H1 (cell line): ENCODE results near the gene CYBRD1. TPM values are rescaled to one million over a fixed set of nuclear protein-coding genes. Genes with fewer than 3 reads are reported as not detected.

ENCODE experiments used
- CTCF ChIA-PET: fragments of 300-600 bp; sonication (Branson Sonifier 250); formaldehyde crosslinking; loops from one replicate; lab custom pipeline; 2021; ENCODE audit not compliant: partially characterized antibody; lab: Charles Lee
- POLR2A ChIA-PET: fragments of 300-600 bp; sonication (Branson Sonifier 250); formaldehyde crosslinking; loops from one replicate; lab custom pipeline; 2021; ENCODE audit warnings: inconsistent platforms; ENCODE audit not compliant: partially characterized antibody; lab: Charles Lee
- DNase-seq, 2 experiments: peaks; one replicate each; pipeline versions ENCODE4 v3.0.0 to v3.0.0-alpha.2; 2010 to 2022; ENCODE audit warnings: low spot score in 2 of 2, low read depth in 1 of 2, mixed read lengths in 1 of 2
- FAIRE-seq: peaks from 2 replicates; lab custom pipeline; 2011; peaks lifted over from hg19 to GRCh38; lab: Jason Lieb, UNC
- H2AFZ ChIP-seq: 2 replicates; pipeline ENCODE4 v1.8.1; 2012; ENCODE audit warnings: low read length, inconsistent platforms
- H2AK5ac ChIP-seq: 2 replicates; pipeline ENCODE4 v1.6.1; 2013; ENCODE audit warnings: low read depth, low read length
- H2BK120ac ChIP-seq: replicated peaks from 2 replicates; pipeline ENCODE3; 2013; ENCODE audit warnings: low read depth, low read length, inconsistent platforms
- H2BK12ac ChIP-seq: 2 replicates; pipeline ENCODE4 v1.6.1; 2013; ENCODE audit warnings: low read depth, low read length
- H2BK15ac ChIP-seq: 2 replicates; pipeline ENCODE4 v1.6.1; 2013; ENCODE audit warnings: low read length
- H2BK20ac ChIP-seq: 2 replicates; pipeline ENCODE4 v1.6.1; 2013; ENCODE audit warnings: low read length
- H2BK5ac ChIP-seq: 2 replicates; pipeline ENCODE4 v1.6.1; 2013; ENCODE audit warnings: low read depth, low read length
- H3K14ac ChIP-seq: 2 replicates; pipeline ENCODE4 v1.6.1; 2013; ENCODE audit warnings: inconsistent platforms; ENCODE audit not compliant: insufficient read length
- H3K18ac ChIP-seq: 2 replicates; pipeline ENCODE4 v1.6.1; 2013; ENCODE audit warnings: low read length; ENCODE audit errors: extremely low read depth
- H3K23ac ChIP-seq: 2 replicates; pipeline ENCODE4 v1.6.1; 2013; ENCODE audit warnings: inconsistent platforms; ENCODE audit not compliant: insufficient read length
- H3K23me2 ChIP-seq: 2 replicates; pipeline ENCODE4 v1.6.1; 2013; ENCODE audit warnings: low read depth, low read length
- H3K27ac ChIP-seq: 2 replicates; pipeline ENCODE4 v1.6.1; 2011; ENCODE audit warnings: low read depth, low read length, inconsistent platforms
- H3K27me3 ChIP-seq, 4 experiments: replicated peaks in 1 of 4; 1 replicate in 1 of 4; 2 replicates in 3 of 4; pipeline versions ENCODE4 v1.6.1 to v1.8.1; 2011 to 2013; ENCODE audit warnings: low read length in 3 of 4, mild to moderate bottlenecking in 3 of 4, inconsistent platforms in 2 of 4, mixed read lengths in 2 of 4, moderate library complexity in 1 of 4; ENCODE audit not compliant: control insufficient read depth in 3 of 4, insufficient read depth in 3 of 4; ENCODE audit errors: extremely low read depth in 1 of 4
- H3K36me3 ChIP-seq, 4 experiments: 2 replicates each; pipeline versions ENCODE4 v1.6.1 to v1.8.1; 2011 to 2013; ENCODE audit warnings: mild to moderate bottlenecking in 4 of 4, low read length in 3 of 4, moderate library complexity in 2 of 4, control low read depth in 1 of 4, inconsistent platforms in 1 of 4; ENCODE audit not compliant: insufficient read depth in 4 of 4, control insufficient read depth in 2 of 4
- H3K4ac ChIP-seq: replicated peaks from 2 replicates; pipeline ENCODE3; 2013; ENCODE audit warnings: low read length, low read depth, mixed read lengths, inconsistent platforms; ENCODE audit not compliant: insufficient read length
- H3K4me1 ChIP-seq, 4 experiments: replicated peaks in 1 of 4; 1 replicate in 1 of 4; 2 replicates in 3 of 4; pipeline versions ENCODE4 v1.6.1 to v1.8.1; 2011 to 2013; ENCODE audit warnings: low read length in 3 of 4, inconsistent platforms in 2 of 4, mixed read lengths in 1 of 4; ENCODE audit not compliant: insufficient read depth in 4 of 4, control insufficient read depth in 3 of 4
- H3K4me2 ChIP-seq, 2 experiments: 2 replicates each; pipeline versions ENCODE4 v1.6.1 to v1.8.1; 2011 to 2013; ENCODE audit warnings: low read depth in 2 of 2, low read length in 2 of 2, control low read depth in 1 of 2, inconsistent platforms in 1 of 2, mild to moderate bottlenecking in 1 of 2; ENCODE audit not compliant: insufficient read depth in 1 of 2
- H3K4me3 ChIP-seq, 4 experiments: fragments of 200-600, 300-600 bp in 1 of 4; sonication (generic), shearing (Covaris generic), sonication (Bioruptor Twin) in 1 of 4; 2 replicates each; pipeline versions ENCODE4 v1.5.1 to v1.8.1; 2011 to 2016; ENCODE audit warnings: low read length in 4 of 4, low read depth in 3 of 4, control low read depth in 2 of 4, inconsistent platforms in 2 of 4, mild to moderate bottlenecking in 2 of 4, mixed read lengths in 1 of 4, moderate library complexity in 1 of 4; ENCODE audit not compliant: insufficient read depth in 2 of 4; ENCODE audit errors: extremely low read depth in 1 of 4
- H3K56ac ChIP-seq: replicated peaks from 2 replicates; pipeline ENCODE3; 2013; ENCODE audit warnings: low read depth, mild to moderate bottlenecking, mixed read lengths, low read length, inconsistent platforms; ENCODE audit not compliant: insufficient read length
- H3K79me1 ChIP-seq: 2 replicates; pipeline ENCODE4 v1.6.1; 2013; ENCODE audit warnings: low read depth, low read length, control low read depth
- H3K79me2 ChIP-seq, 2 experiments: 2 replicates each; pipeline versions ENCODE4 v1.6.1 to v1.8.1; 2012 to 2013; ENCODE audit warnings: low read length in 2 of 2, mild to moderate bottlenecking in 2 of 2, inconsistent platforms in 1 of 2; ENCODE audit not compliant: insufficient read depth in 2 of 2, control insufficient read depth in 1 of 2
- H3K9ac ChIP-seq, 4 experiments: replicated peaks in 1 of 4; 1 replicate in 1 of 4; 2 replicates in 3 of 4; pipeline versions ENCODE4 v1.6.1 to v1.8.1; 2011 to 2013; ENCODE audit warnings: low read depth in 3 of 4, low read length in 3 of 4, control low read depth in 2 of 4, mild to moderate bottlenecking in 2 of 4, moderate library complexity in 2 of 4, inconsistent platforms in 1 of 4; ENCODE audit errors: extremely low read depth in 1 of 4
- H3K9me3 ChIP-seq, 2 experiments: 2 replicates each; pipeline versions ENCODE4 v1.6.1 to v1.8.1; 2012 to 2013; ENCODE audit warnings: mild to moderate bottlenecking in 2 of 2, moderate library complexity in 2 of 2, control low read depth in 1 of 2, inconsistent platforms in 1 of 2, low read depth in 1 of 2, low read length in 1 of 2, mixed read lengths in 1 of 2; ENCODE audit not compliant: insufficient read depth in 2 of 2
- H4K20me1 ChIP-seq, 2 experiments: replicated peaks in 1 of 2; 2 replicates each; pipeline versions ENCODE3 to v1.8.1; 2011 to 2013; ENCODE audit warnings: inconsistent platforms in 2 of 2, low read length in 2 of 2, mild to moderate bottlenecking in 1 of 2; ENCODE audit not compliant: insufficient read depth in 2 of 2, control insufficient read depth in 1 of 2
- H4K5ac ChIP-seq: 2 replicates; pipeline ENCODE4 v1.6.1; 2013; ENCODE audit warnings: low read length, low read depth, mixed read lengths, inconsistent platforms; ENCODE audit not compliant: insufficient read length
- H4K8ac ChIP-seq: 2 replicates; pipeline ENCODE4 v1.8.0; 2013; ENCODE audit warnings: mild to moderate bottlenecking, moderate library complexity, low read length, inconsistent platforms; ENCODE audit not compliant: insufficient read depth; ENCODE audit errors: extremely low read depth
- H4K91ac ChIP-seq: replicated peaks from 2 replicates; pipeline ENCODE3; 2013; ENCODE audit warnings: low read length, mixed read lengths, inconsistent platforms; ENCODE audit not compliant: insufficient read length
- CEBPB ChIP-seq: IDR thresholded peaks from 2 replicates; pipeline ENCODE4 v1.6.1; 2012; ENCODE audit warnings: low read depth, low read length
- HDAC2 ChIP-seq, 2 experiments: fragments of 300-600 bp in 1 of 2; sonication (generic) in 1 of 2; IDR thresholded peaks; 2 replicates each; pipeline ENCODE4 v1.6.1; 2011 to 2012; ENCODE audit warnings: low read depth in 2 of 2, low read length in 2 of 2, mild to moderate bottlenecking in 2 of 2, moderate library complexity in 2 of 2, borderline replicate concordance in 1 of 2, inconsistent platforms in 1 of 2
- MAFK ChIP-seq: IDR thresholded peaks from 2 replicates; pipeline ENCODE4 v1.6.1; 2012; ENCODE audit warnings: low read depth, mild to moderate bottlenecking, improper control_type of control experiment, low read length
- NANOG ChIP-seq: IDR thresholded peaks from 2 replicates; pipeline ENCODE4 v1.6.1; 2011; ENCODE audit warnings: low read length, low read depth, mild to moderate bottlenecking, inconsistent platforms; ENCODE audit not compliant: insufficient read depth, poor library complexity, severe bottlenecking
- POLR2A ChIP-seq, 2 experiments: IDR thresholded peaks; 1 replicate in 1 of 2; 2 replicates in 1 of 2; pipeline ENCODE4 v1.6.1; 2011; ENCODE audit warnings: low read depth in 2 of 2, low read length in 2 of 2, mild to moderate bottlenecking in 2 of 2; ENCODE audit errors: control extremely low read depth in 1 of 2
- POLR2AphosphoS5 ChIP-seq: IDR thresholded peaks from 2 replicates; pipeline ENCODE4 v1.6.1; 2011; ENCODE audit warnings: low read depth, low read length
- SIX5 ChIP-seq: IDR thresholded peaks from 2 replicates; pipeline ENCODE4 v1.6.1; 2011; ENCODE audit warnings: mild to moderate bottlenecking, low read depth, low read length
- TAF1 ChIP-seq: IDR thresholded peaks from 2 replicates; pipeline ENCODE4 v1.6.1; 2011; ENCODE audit warnings: mild to moderate bottlenecking, low read depth, low read length
- WGBS, 2 experiments: shearing (Covaris generic) in 1 of 2; methylation state at CpG; one replicate each; pipeline versions ENCODE4 v1.1.6 to v1.1.7; 2013 to 2015; ENCODE audit warnings: low lambda C conversion rate in 2 of 2, mixed read lengths in 2 of 2, inconsistent platforms in 1 of 2, low coverage in 1 of 2, missing lambda C conversion rate in 1 of 2; ENCODE audit not compliant: insufficient replicate concordance in 2 of 2, insufficient coverage in 1 of 2, insufficient read length in 1 of 2; ENCODE audit errors: extremely low coverage in 1 of 2, missing lambda C conversion rate in 1 of 2; 5-methylcytosine and 5-hydroxymethylcytosine counted together
- polyA plus RNA-seq, 7 experiments: library from polyadenylated mRNA; depleted of rRNA in 3 of 7; stranded (reverse) in 5 of 7; unstranded in 2 of 7; fragments of >200 nt in 5 of 7; fragments of 200-250 nt in 2 of 7; gene quantifications; 1 replicate in 5 of 7; 2 replicates in 1 of 7; 4 replicates in 1 of 7; pipeline versions ENCODE4 v1.2.1 to v1.2.3, GENCODE V29; 2011 to 2013; ENCODE audit warnings: missing spikeins in 2 of 7, mixed read lengths in 2 of 7
- total RNA-seq: library from RNA; stranded (reverse); fragmentation: NEBNext Ultra II Directional; extraction: Animal tissue kit (Norgen Biotek cat#: 25700); gene quantifications from 2 replicates; pipeline ENCODE4 v1.2.1, GENCODE V29; 2021
- TF ChIP-seq, protein P1 (sequence below): IDR thresholded peaks from 2 replicates; pipeline ENCODE4 v1.6.1; 2012; ENCODE audit warnings: inconsistent platforms
- TF ChIP-seq, protein P2 (sequence below), 3 experiments: IDR thresholded peaks; 1 replicate in 2 of 3; 2 replicates in 1 of 3; pipeline versions ENCODE4 v1.5.1 to v1.6.1; 2011; ENCODE audit warnings: low read length in 3 of 3, mild to moderate bottlenecking in 3 of 3, inconsistent platforms in 2 of 3, low read depth in 1 of 3, moderate library complexity in 1 of 3; ENCODE audit not compliant: insufficient read depth in 1 of 3; ENCODE audit errors: control extremely low read depth in 1 of 3

CYBRD1 gene
- total and polyA plus RNA-seq, 2 of the 8 experiments (the other 6 are each of a cell fraction or from before 2014, with no cell fraction given) = 10.7 to 12.6 TPM

DNA sequence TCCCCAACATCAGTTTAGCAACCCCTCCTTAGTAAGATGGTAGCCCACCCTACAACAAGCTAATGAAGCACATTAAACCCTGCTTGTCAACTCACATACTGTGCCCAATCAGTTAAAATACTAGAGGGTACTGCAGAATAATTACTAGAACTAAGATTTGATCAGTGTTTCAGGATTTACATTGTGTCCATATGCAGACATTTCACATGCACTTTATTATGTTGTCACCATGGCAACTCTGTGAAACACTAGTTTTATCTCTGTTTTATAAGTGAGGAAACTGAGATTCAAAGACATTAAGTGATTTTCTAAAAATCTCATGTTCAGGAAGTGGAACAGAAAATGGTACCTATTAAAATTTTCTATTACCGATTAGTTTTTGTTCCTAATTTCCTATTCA is 61.7 kb downstream of the CYBRD1 start:
- no peak overlapping the region for H3K4me3 ChIP-seq
- H3K14ac ChIP-seq = no peak overlapping the region
- H2BK15ac ChIP-seq = no peak overlapping the region
- ChIA-PET CTCF (interaction anchor here (0.6 to 1.3 kb wide), 2 partner anchors 15 to 135 kb away, joined by 3 to 4 read pairs; no protein-coding TSS in a partner anchor), POLR2A (no interaction called here)
- H3K4ac ChIP-seq = no peak overlapping the region
- no peak overlapping the region for H2AFZ ChIP-seq
- no peak for TF ChIP-seq HDAC2 (IDR thresholded peaks at IDR 0.05; ENCODE audit: borderline replicate concordance in 1 of 2, low read depth in 2 of 2, low read length in 2 of 2)
- TF ChIP-seq CEBPB = no peak
- no peak for TF ChIP-seq TAF1
- TF ChIP-seq, protein P1, sequence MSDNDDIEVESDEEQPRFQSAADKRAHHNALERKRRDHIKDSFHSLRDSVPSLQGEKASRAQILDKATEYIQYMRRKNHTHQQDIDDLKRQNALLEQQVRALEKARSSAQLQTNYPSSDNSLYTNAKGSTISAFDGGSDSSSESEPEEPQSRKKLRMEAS = no peak
- TF ChIP-seq POLR2AphosphoS5 = no peak
- no peak for TF ChIP-seq SIX5
- TF ChIP-seq NANOG = no peak
- TF ChIP-seq POLR2A (IDR thresholded peaks at IDR 0.05; ENCODE audit: control extremely low read depth in 1 of 2, low read depth in 2 of 2, low read length in 2 of 2) = no peak
- TF ChIP-seq, protein P2, sequence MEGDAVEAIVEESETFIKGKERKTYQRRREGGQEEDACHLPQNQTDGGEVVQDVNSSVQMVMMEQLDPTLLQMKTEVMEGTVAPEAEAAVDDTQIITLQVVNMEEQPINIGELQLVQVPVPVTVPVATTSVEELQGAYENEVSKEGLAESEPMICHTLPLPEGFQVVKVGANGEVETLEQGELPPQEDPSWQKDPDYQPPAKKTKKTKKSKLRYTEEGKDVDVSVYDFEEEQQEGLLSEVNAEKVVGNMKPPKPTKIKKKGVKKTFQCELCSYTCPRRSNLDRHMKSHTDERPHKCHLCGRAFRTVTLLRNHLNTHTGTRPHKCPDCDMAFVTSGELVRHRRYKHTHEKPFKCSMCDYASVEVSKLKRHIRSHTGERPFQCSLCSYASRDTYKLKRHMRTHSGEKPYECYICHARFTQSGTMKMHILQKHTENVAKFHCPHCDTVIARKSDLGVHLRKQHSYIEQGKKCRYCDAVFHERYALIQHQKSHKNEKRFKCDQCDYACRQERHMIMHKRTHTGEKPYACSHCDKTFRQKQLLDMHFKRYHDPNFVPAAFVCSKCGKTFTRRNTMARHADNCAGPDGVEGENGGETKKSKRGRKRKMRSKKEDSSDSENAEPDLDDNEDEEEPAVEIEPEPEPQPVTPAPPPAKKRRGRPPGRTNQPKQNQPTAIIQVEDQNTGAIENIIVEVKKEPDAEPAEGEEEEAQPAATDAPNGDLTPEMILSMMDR (IDR thresholded peaks at IDR 0.05; ENCODE audit: control extremely low read depth in 1 of 3, insufficient read depth in 1 of 3, low read depth in 1 of 3, low read length in 3 of 3) = no peak
- TF ChIP-seq MAFK = no peak
- H3K79me2 ChIP-seq = no peaks in the 10 kb centered on the region
- H2AK5ac ChIP-seq = no peak overlapping the region
- H4K20me1 ChIP-seq = no peaks in the 10 kb centered on the region
- H2BK20ac ChIP-seq = no peak overlapping the region
- no peak overlapping the region for H3K18ac ChIP-seq
- H4K8ac ChIP-seq = no peak overlapping the region
- no peak overlapping the region for H4K5ac ChIP-seq
- H3K27me3 ChIP-seq = no peaks in the 10 kb centered on the region
- H2BK12ac ChIP-seq = no peak overlapping the region
- no peaks in the 10 kb centered on the region for H3K23me2 ChIP-seq
- H3K79me1 ChIP-seq = no peaks in the 10 kb centered on the region
- no peak overlapping the region for H3K9ac ChIP-seq
- H3K36me3 ChIP-seq = no peaks in the 10 kb centered on the region
- no peak for FAIRE-seq
- no peak overlapping the region for H2BK5ac ChIP-seq
- 95% methylated on average over 1 of the region's 1 CpG; no CpG with 5 or more reads in 1 of the 2 experiments for WGBS, 2 experiments
- H3K23ac ChIP-seq = no peak overlapping the region
- H4K91ac ChIP-seq = no peak overlapping the region
- no peak overlapping the region for H2BK120ac ChIP-seq
- H3K9me3 ChIP-seq = no peaks in the 10 kb centered on the region
- no peak for DNase-seq
- H3K27ac ChIP-seq = no peak overlapping the region
- H3K56ac ChIP-seq = no peak overlapping the region
- no peak overlapping the region for H3K4me2 ChIP-seq
- H3K4me1 ChIP-seq = no peaks in the 10 kb centered on the region
